Uterus (tissue), 2 donors: ENCODE results near the gene DTHD1.

ENCODE experiments used
- POLR2A ChIP-seq, 2 donors: fragments of 450-650 bp; IDR thresholded peaks; one replicate each; pipeline ENCODE4 v1.6.1; 2016; ENCODE audit warnings: antibody characterized with exemption in 2 of 2, mild to moderate bottlenecking in 1 of 2, moderate library complexity in 1 of 2
- TF ChIP-seq, protein P1 (sequence below), 4 experiments: fragments of 200-600 bp in 2 of 4; fragments of 450-650 bp in 2 of 4; sonication (generic) in 2 of 4; IDR thresholded peaks; one replicate each; pipeline ENCODE4 v1.5.1; 2016 to 2019; ENCODE audit warnings: antibody characterized with exemption in 4 of 4, mild to moderate bottlenecking in 2 of 4, moderate library complexity in 1 of 4

DNA sequence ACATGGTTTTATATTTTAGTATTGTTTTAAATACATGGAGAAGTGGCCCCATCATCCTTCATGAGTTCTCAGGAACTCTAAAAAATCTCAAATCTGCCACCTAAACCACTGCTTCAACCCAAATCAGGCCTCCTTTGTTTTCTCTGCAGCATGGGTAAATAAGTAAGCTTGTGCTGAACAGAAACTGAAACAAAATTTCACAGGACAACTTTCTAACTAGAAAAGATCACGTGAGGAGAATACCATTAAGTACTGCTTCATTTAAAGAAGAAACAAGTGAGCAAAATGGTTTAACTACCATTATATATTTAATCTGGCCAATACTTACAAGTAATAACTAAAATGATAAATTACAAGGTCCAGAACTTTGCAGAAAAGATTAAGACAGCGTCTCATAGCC lies 39.6 kb upstream of the DTHD1 start:
- TF ChIP-seq, protein P1, sequence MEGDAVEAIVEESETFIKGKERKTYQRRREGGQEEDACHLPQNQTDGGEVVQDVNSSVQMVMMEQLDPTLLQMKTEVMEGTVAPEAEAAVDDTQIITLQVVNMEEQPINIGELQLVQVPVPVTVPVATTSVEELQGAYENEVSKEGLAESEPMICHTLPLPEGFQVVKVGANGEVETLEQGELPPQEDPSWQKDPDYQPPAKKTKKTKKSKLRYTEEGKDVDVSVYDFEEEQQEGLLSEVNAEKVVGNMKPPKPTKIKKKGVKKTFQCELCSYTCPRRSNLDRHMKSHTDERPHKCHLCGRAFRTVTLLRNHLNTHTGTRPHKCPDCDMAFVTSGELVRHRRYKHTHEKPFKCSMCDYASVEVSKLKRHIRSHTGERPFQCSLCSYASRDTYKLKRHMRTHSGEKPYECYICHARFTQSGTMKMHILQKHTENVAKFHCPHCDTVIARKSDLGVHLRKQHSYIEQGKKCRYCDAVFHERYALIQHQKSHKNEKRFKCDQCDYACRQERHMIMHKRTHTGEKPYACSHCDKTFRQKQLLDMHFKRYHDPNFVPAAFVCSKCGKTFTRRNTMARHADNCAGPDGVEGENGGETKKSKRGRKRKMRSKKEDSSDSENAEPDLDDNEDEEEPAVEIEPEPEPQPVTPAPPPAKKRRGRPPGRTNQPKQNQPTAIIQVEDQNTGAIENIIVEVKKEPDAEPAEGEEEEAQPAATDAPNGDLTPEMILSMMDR (IDR thresholded peaks at IDR 0.05), result no peak
- no peak for TF ChIP-seq POLR2A (IDR thresholded peaks at IDR 0.05)
